GM12874 (cell line): ENCODE data around the gene ACER2.

ENCODE experiments used
- CTCF ChIP-seq: IDR thresholded peaks from 2 replicates; pipeline ENCODE4 v1.5.1; 2011; ENCODE audit warnings: low read depth, mild to moderate bottlenecking, control low read depth, low read length, moderate library complexity; ENCODE audit not compliant: insufficient read depth

ACER2 gene

DNA sequence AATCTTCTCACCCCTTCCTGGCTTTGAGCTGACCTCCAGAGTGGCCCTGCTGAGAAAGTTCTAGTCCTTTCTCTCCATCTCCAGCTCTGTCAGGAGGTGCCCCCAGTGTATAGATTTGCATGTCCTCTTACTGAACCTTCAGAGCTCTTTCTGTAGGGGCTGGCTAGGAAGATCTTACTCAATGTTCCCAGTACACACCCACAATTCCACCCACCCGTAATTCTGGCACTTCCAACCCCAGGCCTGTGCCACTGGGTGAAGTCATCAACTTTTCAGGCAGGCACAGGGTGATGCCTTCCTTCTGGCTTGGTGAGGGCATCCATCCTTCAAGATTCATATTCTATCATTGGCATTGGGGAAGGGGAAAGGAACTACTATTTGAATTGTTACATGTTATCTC lies 75.9 kb downstream of the ACER2 start:
- no peak for TF ChIP-seq CTCF

- no peak for TF ChIP-seq CTCF
Measured at GRCh38 chr9:19485193-19485592, 76.4 kb downstream of the ACER2 start.

- TF ChIP-seq CTCF, result no peak
Measured at GRCh38 chr9:19486803-19487202, 78.0 kb downstream of the ACER2 start.

- TF ChIP-seq CTCF, result no peak
Measured at GRCh38 chr9:19488721-19489120, 79.9 kb downstream of the ACER2 start.

DNA sequence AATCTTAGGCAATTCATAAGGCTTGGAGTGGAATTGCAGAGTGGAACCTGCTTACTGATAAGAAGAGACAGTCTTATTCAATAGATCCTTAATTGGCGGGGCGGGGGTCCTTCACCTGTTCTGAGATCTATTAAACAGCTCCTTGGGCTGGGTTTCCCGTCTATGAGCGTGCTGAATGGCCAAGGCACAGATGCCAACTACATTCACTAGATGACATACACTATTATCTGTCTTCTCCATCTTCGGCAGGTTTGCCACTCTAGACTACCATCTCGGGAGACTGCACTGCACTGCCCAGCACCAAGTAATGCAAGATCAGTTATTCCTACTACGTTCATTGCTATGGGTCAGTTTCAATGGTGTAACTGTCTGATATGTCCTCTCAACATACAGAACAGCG lies 81.5 kb downstream of the ACER2 start:
- TF ChIP-seq CTCF, result no peak

- no peak for TF ChIP-seq CTCF
Measured at GRCh38 chr9:19490828-19491227, 82.0 kb downstream of the ACER2 start.

DNA sequence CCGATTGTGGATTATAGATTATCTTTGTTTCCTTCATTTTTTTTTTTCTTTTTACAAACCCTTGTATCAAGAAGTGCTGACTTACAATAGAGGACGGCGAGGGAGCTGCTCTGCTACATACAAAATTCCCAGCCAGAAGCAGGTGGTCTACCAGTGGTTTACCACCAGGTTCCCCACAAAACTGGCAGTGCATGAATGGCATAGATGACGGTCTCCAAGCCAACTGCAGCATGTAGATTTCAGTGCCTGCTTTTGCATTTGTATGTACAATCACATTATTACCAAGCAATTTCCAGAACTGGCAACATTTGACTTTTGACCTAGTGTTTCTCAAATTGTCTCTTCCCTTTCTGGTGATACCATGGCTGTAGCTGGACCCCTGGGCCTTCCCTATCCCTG lies 84.0 kb downstream of the ACER2 start:
- no peak for TF ChIP-seq CTCF
